GM18868 (cell line): ENCODE results near the gene PRSS50.

Experiments used
- ATAC-seq: cut with Tn5 transposase; IDR thresholded peaks from one replicate; pipeline ENCODE4 v1.9.1; 2021; ENCODE audit warnings: mild to moderate bottlenecking, moderate library complexity; ENCODE audit not compliant: unreplicated experiment

The PRSS50 gene

DNA sequence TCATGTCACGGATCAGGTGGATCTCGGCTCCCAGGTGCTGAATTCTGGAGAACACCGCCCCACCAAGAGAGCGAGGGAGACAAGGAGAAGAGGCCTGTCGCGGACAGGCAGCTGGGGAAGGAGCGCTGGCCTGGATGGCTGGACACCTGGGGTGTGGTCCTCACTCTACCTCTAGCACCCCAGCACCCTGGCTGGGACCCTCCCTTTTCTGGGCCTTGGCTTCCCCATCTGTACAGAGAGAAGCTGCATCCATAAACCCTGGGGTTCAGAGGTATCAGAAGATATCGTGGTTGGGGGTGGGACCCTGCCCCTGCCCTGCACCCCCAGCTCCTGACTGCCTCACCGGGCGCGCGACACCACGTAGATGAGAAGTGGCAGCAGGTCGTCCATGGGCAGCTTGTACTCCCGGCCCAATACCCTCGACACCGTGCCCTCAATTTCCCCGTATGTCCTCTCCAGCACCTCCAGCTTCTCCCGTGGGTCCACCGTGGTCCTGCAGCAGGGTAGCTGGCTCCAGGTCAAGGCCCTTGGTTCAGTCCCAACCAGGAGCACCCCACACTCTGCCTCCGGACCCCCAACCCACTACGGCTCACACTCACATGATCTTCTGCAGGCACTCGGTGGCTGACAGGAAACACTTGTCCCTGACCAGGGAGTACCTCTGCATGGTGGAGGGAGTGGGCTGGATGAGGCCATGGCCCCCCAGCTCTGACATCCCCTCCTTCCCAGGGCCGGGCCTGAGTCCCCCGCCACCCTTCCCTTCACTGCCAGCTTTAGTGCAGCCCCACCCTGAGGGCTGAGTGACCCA lies 45.9 kb downstream of the PRSS50 start:
- ATAC-seq: no peak

DNA sequence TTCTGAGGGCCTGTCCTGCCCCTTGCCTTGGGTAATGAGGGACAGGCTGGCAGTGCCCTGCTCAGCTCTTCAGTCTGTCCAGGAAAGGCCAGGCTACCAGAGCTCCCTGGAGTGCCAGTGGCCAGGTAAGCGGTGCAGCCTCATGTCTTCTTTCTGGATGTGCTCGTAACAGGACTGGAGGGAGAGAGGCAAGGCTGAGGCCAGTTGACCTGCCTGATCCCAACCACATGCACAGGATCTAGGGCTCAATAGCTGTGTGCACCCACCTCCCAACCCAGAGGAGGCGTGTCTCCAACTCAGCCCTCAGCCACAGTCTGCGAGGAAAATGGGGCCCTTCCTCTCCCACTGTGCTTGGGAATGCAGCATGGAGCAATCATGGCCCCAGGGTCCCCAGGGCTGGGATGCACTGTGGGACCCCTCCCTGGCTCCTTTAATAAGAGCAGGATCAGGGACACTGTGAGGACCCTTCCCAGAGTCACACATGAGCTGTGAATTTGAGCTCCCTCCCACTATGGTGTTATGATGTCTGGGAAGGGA lies 46.7 kb downstream of the PRSS50 start:
- no peak for ATAC-seq

GRCh38 chr3:46670000-46670890 lies 47.4 kb downstream of the PRSS50 start:
- ATAC-seq: no peak

DNA sequence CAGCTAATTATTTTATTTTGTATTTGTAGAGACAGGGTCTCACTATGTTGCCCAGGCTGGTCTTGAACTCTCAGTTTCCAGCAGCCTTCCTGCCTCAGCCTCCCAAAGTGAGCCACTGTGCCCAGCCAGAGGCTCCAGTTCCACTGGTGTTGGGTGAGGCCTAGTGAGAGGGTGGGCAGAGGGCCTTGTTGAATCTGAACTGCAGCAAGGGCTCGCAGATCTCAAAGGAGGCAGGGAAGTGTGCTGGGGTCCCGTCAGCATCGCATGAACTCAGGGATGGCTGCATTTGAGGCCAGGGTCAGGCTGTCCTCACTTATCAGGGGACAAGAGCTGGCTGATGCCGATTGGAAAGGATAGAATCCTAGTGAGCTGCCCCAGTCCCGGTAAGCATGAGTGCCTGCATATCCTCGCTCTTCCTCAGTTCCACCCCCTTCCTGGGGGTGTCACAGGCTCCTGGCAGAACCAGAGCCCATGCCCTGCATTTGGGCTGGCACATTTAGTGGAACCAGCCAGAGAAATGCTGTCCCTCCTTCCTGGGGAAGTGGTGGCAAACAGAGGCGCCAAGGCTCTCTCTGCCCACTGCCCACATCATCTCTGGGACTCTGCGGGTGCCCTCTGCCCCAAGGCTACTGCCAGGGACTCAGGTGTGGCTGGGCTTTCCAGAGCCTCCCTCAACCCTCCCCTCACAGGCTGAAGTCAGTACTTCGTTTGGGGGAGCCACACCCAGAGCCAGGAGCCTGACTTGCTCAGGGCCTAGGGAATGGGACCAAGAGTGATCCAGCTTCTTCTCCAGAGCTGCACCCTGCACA lies 48.3 kb downstream of the PRSS50 start:
- ATAC-seq: no peak

GRCh38 chr3:46668591-46668990 lies 49.1 kb downstream of the PRSS50 start:
- no peak for ATAC-seq

- ATAC-seq: no peak
Observed at GRCh38 chr3:46668116-46668515, 49.6 kb downstream of the PRSS50 start.

DNA sequence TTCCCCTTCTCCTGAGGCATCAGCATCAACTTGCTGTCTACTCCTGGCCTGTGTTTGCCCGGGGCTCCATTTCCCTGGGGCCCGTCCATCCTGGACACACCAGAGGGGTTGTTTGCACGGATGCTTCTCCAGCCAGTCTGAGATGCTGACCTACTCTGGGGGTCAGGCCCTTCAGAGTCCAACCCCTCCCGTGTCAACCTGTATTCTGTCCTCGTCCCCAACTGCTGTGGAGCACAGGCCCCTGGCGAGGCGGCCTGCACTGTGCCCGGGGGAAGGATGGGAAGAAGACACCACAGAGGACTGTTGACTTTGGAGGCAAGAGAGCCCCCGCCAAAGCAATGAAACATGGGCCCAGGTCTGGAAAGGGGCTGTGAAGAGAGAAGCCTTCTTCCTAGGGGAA lies 50.0 kb downstream of the PRSS50 start:
- ATAC-seq: no peak

- no peak for ATAC-seq
Observed at GRCh38 chr3:46667061-46667621, 50.5 kb downstream of the PRSS50 start.

DNA sequence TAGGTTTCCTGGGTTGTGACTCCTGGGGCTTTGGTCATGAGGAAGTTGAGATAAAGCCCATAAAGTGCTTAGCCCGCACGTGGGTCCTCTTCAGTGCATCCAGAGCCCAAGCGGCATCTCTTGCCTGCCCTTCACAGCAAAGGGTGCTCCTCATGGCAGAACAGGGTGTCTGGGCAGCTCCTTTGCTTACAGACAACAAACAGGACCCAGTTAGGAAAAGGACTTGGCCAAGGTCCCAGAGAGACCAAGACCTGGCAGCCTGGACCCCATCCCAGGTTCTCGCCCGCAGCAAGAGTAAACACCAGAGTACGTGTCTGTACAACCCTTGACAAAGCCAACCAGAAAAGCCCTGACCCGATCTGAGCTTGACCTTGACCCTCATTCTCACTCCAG lies 51.2 kb downstream of the PRSS50 start:
- ATAC-seq: no peak

GRCh38 chr3:46665763-46666452 lies 51.8 kb downstream of the PRSS50 start:
- no peak for ATAC-seq

DNA sequence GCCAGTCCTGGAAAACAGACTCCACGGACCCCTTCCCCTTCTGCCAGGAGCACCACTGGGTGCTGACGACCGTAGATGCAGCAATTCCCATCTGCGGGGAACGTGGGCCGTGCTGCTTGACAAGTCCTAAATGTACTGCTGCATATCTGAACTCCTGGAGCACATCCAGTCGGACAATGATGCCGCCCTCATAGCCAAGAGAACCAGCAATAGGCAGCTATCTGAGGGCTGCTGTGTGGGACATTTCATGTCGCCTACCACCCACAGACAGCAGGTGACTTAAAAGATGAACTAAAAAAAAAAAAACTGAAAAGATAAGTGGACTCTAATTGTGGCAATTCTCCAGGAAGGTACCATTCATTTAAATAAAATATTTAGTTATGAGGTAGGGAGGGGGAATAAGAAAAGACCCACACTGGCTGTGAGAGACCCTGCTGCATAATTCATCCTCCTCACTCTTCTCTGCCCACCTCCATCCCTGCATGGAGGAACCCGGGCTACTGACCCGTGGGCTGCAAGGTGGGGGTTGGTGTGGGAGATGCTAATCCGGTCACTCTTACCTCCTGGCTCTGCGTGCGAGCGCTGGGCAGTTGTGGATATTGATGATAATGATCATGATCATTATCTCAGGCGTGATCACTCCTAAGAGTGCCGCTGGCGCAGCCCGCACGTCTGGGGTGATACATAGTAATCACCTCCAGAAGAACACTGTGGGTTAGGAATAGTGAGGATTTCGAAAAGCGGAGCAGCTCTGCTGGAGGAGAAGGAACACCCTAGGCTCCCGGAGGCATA lies 52.5 kb downstream of the PRSS50 start:
- ATAC-seq: no peak

DNA sequence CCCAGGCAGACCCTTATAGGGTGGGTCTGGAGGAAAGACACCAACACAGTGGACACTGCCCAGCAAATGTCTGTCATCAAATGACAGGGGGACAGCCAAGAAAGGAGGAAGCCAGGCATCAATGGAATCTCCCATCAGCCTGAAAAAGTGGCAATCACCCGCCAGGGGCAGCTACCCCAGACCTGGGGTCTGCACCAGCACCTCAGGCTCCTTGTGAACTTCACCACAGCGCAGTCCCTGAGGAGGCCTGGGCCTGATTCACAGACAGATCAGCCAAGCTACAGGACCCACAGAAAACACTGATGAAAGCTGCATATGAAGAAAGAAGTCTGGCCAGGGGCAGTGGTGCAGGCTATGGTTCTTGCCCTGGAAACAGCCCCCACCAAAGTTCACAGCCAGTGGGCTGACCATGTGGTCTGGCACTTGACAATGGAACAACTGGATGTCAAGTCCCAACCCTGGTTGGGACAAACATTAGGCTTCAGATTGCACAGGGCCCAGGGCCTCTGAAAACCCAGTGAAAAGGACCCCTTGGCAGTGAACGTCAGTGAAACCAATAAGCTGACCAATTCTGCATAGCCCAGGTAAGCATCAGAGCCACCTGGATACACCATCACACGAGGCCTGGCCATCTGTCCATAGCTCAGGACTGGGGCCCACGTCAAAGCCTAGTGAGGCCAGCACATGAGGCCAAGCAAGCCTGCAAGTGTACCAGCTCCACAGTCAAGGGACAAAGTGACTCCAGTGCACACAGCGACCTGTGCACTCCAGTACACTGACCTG lies 53.3 kb downstream of the PRSS50 start:
- ATAC-seq: no peak

DNA sequence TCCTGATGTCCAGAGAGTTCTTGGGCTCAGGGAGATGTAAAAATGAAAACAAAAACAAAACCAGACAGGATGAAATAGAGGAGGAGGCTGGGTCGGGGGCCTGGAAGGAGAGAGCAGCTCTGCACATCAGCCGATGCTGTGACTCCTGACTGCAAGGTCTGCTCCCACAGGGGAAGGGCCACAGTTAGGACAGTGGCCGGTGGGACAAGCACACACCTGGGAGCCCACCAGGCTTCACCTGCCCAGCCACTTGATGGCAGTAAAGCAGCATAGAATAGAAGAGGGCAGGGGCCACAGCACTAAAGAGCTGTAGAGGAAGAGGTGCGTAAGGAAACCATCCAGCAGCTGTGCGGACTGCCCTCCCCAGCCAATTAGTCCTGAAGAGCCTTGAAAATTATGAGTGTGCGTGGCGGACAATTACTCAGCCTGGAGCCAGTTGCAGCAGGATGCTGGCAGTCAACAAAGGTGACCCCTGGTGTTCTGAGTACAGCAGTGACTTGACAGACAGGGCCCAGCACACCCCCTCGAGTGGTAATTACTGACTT lies 54.0 kb downstream of the PRSS50 start:
- no peak for ATAC-seq

DNA sequence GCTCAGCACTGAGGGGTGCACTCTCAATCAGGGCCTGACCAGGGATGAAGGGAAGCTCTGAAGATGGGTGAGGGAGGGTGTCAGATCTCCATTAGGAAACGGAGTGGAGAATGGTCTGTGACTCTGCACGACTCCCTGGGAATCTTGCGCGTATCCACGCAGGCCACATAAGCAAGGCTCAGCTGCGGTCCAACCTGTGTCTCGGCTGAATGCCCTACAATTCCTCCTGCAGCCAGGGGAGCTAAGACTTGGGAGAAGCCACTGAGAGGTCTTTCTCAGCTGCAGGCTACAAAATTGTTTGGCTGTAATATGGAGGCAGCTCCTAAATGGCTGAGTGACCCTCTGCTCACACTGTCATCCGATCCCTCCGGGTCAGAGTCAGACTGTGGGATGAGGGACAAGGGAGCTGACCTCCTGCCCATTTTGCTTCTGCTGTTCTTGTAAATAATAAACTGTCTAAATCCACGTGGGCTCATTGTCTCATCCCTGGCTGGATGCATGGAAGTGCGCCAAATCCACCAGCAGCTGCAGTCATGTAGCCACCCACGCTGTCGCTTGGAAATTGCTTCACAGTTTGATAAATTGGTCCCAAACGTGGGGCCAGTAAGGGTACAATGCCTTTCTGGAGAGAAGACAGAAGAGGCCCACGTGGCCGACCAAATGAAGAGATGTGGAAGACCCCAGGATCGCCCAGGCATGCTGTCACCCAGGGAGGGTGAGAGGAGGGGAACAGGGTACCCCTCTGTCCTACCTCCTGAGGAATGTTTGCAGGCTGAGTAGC lies 54.7 kb downstream of the PRSS50 start:
- ATAC-seq: no peak
